GM18909 (cell line): Measurements from ENCODE around the gene S1PR3.

Source experiments
- ATAC-seq: cut with Tn5 transposase; IDR thresholded peaks from one replicate; pipeline ENCODE4 v1.9.1; 2021; ENCODE audit warnings: mild to moderate bottlenecking; ENCODE audit not compliant: unreplicated experiment, poor library complexity

The S1PR3 gene

DNA sequence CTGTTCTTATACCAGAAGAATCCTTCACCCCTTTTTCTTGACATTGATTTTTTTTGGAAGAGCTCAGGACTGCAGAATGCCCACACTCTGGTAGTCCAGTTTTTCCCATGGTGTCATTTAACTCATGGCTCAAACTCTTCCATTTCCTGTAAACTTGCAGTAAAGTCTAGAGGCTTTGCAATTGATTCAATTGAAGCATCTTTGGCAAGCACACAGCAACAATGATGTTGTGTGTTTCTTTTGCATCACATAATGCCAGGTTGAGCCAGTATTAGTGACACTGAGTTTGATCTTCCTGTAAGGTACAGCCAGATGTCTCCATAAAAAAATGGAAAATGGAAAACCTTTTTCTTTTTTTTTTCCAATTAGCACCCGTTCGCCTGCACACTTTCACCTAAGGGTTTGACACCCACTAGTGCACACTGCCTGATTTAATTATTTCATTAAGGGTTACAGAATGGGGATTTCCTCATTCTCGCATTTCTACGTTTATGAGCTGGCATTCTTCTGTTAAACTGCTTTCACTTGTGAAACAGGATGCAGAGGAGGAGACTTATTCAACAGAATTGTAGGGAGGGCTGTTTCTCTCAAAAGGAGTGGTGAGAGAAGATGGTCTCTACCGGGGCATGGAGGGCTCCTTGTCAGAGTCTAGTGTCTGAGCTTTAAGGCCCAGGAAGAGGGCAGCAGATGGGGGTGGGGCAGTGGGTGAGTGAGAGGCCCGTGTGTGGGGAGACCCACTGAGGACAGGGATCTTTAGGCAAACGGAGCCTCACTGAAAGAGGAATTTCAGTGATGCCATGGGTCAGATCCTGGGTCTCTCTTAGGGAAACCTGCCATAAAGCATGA lies 2.2 kb upstream of the S1PR3 start:
- ATAC-seq = no peak

DNA sequence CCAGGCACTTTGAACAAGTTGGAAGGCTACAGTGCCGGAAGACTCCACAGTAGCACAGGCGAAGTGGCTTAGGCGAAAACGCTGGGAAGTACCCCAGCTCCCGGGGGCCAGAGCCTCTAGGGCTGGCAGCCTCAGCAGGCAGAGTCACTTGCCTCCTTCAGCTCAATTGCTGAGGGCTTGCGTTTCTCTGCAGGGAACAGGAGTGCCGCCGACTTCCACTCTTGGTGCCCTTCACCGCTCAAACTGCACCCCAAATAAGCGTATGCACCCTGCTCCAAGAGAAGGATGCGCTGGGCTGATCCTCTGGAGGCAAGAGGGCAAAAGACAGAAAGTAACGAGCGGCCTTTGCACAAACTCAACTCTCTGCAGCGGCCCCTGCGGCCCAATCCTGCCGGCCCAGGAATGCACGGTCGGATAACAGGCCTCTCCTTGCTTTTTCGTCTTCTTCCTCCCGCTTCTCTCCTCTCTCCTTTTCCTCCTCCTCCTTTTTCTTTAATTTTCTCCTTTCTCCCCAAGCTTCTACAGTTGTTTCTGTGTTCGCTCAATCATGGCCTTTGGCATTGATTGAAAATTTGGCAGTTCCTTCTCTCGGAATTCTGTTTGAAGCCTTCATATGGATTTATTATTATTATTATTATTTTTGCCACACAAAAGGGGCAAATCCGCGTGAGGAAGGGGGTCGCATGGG lies 1.1 kb upstream of the S1PR3 start:
- no peak for ATAC-seq

DNA sequence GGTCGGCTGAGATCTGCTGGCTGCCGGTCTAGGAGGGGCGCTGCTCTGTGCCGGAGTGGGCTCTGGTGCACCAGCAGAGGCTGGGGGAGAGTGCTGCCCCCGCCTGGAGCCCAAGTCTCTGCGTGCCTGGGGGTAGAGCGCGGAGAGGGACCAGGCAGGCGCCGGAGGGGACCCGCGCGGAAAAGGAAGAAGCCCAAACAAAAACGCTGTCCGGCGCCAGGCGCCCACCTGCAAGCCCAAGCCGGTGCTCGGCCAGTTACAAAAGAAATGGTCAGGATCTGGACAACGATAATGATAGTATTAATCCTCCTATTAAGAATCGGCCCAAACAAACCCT lies 571 bp upstream of the S1PR3 start:
- no peak for ATAC-seq

DNA sequence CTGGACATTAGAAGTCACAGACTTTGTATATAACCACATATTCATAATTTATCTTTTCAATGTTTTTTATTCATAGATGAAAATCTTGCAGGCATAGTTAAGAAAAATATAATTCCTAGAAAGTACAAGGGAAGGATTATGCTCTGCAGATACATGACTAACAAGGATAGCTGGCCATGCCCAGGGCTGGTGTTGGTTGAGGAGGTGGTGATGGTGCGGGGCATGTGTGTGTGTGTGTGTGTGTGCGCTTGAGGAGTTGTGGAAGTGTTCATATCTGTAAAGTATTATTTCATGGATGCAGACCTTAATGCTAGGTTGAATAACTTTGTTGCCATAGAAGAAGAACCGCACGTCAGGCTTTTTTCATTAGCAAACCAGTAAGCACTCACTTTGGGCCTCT lies 1.3 kb downstream of the S1PR3 start:
- ATAC-seq = no peak

DNA sequence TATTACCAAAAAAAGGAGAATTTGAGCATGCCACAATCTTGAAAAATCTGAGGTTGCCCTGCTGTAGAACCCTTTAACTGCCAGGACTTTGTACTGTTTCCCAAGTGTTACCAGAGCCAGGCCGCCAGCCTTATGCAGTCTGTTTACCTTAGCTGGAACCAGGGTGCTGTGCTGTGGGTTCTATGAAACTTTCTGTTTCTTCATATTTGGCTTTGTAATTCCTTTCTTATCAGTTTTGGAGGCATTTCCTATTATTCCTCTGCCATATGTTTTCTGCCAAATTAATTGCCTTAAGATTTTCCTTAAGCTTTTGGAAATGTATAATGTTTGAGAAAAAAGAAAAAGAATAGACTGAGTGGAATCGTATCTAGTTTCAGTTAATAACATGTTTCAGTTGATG lies 2.1 kb downstream of the S1PR3 start:
- ATAC-seq = no peak

DNA sequence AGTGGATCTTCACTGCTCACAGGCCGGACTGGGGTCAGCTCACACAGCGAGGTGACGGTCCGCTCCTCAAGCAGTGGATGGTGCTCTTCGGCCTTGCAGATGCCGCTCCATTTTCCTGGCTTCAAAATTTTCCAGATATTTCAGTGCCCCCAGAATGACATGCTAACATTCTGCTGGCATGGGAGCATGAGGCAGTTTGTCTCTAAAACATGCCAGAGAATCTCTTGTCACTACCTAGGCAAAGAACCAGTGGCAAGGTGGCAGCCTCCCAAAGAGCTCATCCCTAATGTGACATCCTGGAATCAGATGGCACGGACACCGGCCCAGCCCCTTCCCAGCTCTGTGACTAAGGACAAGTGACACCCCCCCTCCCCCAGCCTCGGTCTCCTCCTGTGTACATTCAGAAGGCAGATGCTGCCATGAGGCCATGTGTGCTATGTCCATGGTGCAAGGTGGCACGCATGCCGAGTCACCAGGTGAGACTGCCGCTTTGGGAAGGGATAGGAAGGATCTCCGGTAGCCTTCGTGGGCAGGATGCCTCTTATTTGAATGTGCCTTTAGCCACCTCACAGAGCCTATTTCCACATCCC lies 2.7 kb downstream of the S1PR3 start:
- no peak for ATAC-seq

DNA sequence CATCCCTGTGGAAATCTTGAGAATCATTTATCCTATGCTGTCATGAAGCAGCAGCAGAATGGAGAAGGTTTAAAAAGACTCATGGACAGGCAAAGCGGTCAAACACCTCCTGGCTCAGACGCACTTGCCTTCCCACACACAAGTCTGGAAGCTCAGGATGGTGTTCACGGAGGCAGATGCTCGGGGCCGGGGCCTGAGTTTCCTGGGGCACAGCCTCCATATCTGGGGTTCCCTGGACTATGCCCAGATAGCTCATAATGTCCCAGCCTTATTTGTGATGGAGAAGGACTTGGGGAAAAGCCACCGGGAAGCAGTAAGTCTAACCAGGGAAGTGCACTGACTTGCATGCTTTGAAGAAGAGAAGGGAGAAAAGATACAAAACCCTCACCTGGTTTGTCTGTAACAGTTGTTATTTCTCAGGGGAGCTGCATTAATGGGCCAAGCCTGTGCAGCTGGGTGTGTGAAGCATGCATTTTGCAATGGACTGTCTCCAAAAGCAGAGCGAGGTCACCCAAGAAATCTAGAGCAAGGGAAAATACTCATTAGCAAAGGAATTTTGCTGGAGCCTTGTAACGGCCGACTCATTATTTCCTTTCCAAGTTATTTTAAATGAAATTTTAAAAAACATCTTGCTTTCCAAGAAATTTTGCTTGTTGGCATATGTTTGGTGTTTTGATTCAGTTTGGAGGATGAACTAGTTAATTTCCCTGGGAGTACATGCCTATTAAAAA lies 3.4 kb downstream of the S1PR3 start:
- ATAC-seq = no peak

DNA sequence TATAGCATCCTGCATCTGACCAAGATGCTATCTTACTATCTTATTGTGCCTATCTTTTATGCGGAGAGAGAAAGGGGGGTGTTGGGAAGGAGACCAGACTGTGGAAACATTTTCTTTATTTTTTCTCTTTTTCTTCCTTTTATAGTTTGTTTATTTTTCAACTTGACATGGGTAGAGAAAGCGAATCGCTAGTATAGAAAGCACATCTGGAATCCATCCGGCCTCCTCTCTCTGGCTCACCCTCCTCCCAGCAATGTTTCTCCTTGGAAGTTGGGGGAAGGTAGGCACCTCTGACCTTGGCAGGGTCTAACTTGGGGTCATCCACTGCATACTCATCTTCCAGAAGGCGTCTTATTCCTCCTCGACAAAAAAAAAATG lies 3.9 kb downstream of the S1PR3 start:
- ATAC-seq = no peak

DNA sequence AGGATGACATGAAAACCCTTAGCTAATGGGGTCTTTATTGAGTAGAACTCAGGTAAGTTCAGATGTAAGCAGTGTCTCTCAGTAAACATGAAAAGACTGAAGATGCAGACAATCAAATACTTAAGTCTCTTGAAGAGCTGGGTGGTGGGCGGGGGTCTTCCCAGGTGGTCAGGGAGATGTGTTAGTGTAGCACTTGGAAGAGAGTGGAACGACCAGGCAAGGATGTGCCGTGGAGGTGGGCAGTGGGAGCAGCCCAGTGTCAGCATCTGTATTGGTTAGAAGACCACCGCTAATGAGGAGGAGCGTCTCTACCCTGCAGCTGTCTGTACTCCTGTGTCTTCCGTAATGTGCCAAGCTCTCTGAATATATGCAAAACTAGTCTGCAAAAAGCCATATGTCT lies 4.4 kb downstream of the S1PR3 start:
- no peak for ATAC-seq

DNA sequence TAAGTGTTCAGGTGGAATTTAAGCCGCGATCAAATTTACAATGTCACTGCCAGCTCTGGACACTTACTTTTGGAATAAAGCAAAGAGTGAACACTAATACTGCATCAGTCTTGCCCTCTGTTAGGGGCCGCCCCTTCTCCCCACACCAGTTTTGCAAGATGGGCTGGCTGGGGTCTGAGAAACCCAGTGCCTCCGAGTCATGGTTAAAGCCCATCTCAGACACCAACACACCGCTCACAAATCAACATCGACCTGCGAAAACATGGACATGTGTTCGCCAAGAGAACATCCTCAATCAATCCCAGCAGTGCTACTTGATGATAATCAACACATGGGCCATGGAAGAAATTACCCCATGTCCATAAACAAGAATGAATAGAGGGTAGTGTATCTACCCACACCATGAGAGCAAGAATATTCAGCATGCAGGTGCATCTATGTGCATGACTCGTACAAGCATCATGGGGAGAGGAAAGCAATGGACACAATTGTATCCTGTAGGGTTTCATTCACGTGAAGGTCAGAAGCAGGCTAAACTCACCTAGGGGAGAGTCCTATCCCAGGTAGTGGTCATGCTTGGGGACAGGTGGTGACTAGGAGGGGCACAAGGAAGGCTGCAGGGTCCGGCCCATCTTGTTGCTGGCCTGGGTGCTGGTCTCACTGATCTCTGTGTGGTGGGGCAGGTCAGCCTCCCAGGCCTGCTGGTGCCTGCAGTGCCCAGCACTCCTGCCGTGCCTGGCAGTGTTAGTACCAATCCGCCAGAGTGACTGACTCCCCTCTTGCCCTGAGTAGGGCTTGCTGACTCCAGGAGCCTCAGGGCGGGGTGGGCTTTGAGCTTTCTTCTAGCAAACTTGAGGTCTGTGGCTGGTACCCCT lies 5.0 kb downstream of the S1PR3 start:
- no peak for ATAC-seq

DNA sequence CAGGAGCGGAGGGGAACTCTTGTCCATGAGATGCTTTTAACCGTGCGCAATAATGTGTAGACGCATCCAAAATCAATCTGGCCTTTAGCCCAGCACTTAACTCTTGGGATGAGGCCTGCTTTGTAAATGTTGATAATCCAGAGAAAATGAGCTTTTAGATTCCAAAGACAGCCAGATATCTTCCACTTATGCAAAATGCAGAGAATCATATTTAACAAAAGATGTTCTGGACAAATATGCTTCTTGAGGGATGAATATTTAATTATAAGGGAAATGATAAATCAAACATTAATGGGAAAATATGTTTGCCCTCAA lies 5.6 kb downstream of the S1PR3 start:
- no peak for ATAC-seq

DNA sequence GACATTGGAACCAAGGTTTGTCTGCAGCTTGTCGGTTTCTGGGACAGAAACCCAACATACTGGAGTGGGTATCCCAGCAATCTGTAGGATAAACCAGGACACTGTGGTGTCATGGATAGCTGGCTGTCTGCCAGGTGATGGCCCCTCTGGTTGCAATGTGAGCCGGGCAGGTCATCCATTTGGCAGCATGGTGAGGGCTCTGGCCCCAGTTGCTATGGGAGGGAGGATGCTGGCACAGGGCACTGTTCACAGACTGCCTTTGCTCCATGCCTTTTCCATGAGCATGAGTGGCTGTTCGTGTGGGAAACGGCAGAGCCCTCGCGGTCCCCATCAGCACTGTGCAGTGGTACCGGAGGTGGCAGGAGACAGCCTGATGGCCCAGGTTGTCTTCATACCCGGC lies 6.4 kb downstream of the S1PR3 start:
- no peak for ATAC-seq

DNA sequence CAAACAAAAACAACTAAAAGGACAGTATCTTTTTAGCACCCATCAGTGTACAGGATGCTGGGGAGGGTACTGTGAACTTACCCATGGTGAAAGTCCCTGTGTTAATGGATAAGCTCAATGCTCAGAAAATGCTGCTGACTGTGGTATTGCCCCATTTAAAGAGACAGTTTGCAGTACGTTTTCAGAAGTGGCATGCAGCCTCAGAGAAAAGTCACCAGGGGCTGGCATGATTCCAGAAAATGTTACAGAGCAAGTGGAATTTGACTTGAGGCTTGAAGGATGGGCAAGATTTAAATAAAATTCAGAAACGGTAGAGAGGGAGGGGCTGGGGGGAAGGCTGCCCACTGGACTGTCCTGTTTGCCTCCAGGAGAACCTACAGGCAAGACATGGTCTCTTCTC lies 7.2 kb downstream of the S1PR3 start:
- ATAC-seq = no peak

DNA sequence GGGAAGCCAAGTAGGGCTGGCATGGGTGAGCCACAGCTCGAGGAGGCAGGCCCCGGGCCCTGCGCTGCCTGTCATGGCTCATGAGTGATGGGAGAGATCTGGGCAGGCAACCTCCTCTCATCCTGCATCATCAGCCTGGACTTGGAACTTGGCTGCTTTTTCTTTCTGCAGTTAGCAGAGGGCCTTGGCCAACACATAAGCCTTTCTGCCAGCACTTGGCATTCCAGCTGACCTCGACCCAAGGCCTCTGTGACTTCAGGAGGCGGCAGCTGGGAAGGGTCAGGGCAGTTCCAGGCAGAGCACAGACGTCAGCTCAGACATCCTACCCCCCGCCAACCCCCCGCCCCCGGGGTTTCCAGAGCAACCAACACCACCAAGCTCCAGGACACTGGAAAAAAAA lies 7.6 kb downstream of the S1PR3 start:
- ATAC-seq = no peak

DNA sequence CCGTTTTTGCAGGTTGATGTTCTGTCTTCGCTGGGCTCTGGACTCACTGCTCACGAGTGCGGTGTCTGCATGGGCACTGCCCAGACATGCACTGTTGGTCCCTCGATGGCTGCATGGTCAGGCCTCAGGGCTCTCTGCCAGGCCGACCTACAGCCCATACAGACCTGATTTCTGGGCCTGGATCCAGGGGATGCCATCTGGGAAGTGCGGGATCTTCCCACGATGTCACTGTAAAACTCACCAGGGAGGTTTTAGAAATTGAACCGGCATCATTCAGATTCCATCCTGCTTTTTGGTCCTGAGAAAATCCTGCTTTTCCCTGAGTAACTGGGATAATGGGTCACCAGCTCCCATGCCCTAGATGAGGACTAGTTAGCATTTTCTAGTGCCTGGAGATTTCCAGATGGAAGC lies 9.1 kb downstream of the S1PR3 start:
- ATAC-seq = no peak

DNA sequence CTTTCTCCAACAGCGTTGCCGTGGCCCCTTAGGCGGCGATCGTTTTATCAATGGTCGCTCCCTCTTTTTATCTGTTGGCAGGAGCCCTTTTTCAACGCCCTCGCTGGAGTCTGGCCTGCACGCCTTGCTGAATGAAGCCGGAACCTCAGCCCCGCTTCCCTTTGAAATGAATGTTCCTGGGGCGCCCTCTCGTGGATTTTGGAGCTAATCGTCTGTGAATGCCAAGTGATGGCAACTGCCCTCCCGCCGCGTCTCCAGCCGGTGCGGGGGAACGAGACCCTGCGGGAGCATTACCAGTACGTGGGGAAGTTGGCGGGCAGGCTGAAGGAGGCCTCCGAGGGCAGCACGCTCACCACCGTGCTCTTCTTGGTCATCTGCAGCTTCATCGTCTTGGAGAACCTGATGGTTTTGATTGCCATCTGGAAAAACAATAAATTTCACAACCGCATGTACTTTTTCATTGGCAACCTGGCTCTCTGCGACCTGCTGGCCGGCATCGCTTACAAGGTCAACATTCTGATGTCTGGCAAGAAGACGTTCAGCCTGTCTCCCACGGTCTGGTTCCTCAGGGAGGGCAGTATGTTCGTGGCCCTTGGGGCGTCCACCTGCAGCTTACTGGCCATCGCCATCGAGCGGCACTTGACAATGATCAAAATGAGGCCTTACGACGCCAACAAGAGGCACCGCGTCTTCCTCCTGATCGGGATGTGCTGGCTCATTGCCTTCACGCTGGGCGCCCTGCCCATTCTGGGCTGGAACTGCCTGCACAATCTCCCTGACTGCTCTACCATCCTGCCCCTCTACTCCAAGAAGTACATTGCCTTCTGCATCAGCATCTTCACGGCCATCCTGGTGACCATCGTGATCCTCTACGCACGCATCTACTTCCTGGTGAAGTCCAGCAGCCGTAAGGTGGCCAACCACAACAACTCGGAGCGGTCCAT lies 10.0 kb downstream of the S1PR3 start:
- peak; percentile 71 for ATAC-seq

DNA sequence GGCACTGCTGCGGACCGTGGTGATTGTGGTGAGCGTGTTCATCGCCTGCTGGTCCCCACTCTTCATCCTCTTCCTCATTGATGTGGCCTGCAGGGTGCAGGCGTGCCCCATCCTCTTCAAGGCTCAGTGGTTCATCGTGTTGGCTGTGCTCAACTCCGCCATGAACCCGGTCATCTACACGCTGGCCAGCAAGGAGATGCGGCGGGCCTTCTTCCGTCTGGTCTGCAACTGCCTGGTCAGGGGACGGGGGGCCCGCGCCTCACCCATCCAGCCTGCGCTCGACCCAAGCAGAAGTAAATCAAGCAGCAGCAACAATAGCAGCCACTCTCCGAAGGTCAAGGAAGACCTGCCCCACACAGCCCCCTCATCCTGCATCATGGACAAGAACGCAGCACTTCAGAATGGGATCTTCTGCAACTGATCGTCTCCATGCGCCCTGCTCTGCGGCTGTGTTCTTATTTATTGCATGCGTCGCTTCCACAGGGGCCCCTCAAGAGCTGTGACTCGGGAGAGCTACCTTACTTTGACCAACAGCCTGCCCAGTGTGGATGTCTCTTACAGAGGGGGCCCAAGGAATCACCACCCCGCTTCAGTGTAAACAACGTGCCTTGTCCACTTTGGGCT lies 10.8 kb downstream of the S1PR3 start:
- ATAC-seq = no peak

DNA sequence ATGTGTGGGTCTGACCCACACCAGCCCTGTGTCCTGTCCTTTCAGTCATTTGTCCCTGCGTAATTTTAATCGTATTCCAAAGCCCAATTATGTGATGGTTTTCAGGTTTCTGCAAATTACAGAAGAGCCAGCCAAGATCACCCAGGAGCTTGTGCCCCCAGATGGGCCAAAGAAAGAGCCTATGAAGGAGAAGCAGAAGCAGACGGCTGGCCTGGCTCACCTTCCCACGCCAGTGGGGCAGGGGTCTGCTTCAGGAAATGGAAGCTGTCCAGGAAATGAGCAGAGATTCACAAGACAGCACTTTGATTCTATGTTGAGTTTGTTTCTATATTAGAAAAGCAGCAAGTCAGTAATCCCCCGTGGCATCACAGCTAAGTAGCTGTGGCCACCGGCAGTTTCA lies 11.7 kb downstream of the S1PR3 start:
- ATAC-seq = no peak

DNA sequence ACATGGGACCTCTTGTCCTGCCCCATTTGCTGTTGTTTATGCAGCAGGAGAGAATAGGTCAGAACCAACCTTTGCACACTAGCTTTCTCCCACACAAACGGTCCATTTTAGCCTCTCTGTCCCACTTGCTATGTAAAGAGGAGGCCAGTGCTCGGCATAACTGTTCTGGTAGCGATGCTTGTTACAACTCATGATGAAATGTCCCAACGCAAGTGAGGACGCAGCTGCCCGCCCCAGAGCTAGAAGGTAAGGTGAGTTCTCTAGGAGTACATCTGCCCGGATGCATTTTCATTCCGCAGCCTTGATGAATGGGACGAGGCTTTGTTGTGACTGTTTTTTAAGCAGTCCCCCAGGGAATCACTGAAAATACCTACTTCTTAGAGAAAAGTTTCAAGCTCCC lies 14.1 kb downstream of the S1PR3 start:
- no peak for ATAC-seq
